ENCODE data around the gene CCND1.

DNA sequence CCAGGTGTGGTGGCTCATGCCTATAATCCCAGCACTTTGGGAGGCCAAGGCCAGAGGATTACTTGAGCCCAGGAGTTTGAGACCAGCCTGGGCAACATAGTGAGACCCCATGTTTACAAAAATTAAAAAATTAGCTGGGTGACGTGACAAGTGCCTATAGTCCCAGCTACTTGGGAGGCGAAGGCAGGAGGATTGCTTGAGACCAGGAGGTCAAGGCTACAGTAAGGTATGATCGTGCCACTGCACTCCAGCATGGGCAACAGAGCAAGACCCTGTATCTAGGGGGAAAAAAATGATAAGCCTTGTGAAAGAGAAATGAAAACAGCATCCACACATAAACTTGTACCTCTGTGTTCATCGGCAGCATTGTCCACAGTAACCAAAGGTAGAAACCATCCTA is 8.1 kb upstream of the CCND1 start:
- TF ChIP-seq, protein P1, sequence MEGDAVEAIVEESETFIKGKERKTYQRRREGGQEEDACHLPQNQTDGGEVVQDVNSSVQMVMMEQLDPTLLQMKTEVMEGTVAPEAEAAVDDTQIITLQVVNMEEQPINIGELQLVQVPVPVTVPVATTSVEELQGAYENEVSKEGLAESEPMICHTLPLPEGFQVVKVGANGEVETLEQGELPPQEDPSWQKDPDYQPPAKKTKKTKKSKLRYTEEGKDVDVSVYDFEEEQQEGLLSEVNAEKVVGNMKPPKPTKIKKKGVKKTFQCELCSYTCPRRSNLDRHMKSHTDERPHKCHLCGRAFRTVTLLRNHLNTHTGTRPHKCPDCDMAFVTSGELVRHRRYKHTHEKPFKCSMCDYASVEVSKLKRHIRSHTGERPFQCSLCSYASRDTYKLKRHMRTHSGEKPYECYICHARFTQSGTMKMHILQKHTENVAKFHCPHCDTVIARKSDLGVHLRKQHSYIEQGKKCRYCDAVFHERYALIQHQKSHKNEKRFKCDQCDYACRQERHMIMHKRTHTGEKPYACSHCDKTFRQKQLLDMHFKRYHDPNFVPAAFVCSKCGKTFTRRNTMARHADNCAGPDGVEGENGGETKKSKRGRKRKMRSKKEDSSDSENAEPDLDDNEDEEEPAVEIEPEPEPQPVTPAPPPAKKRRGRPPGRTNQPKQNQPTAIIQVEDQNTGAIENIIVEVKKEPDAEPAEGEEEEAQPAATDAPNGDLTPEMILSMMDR (IDR thresholded peaks at IDR 0.05): no peak
- TF ChIP-seq POLR2A (IDR thresholded peaks at IDR 0.05): no peak

Measured in heart left ventricle (tissue), 13 donors.